WTC11 (cell line): ENCODE data around the gene CDIP1. TPM values are rescaled to one million over a fixed set of nuclear protein-coding genes. Genes with fewer than 3 reads are reported as not detected.

Experiments
- CREB1 ChIP-seq: sonication (generic); formaldehyde crosslinking; IDR thresholded peaks from 2 replicates; pipeline ENCODE4 v1.8.0; 2023; ENCODE audit warnings: mild to moderate bottlenecking, missing genetic modification reagents
- ELF4 ChIP-seq: sonication (generic); formaldehyde crosslinking; IDR thresholded peaks from 2 replicates; pipeline ENCODE4 v1.8.1; 2022; ENCODE audit warnings: low read depth, mild to moderate bottlenecking, moderate library complexity, missing genetic modification reagents
- FOXP1 ChIP-seq: sonication (generic); formaldehyde crosslinking; IDR thresholded peaks from 2 replicates; pipeline ENCODE4 v1.8.0; 2022; ENCODE audit warnings: missing genetic modification reagents, mild to moderate bottlenecking, moderate library complexity, borderline replicate concordance
- IRF2 ChIP-seq: sonication (generic); formaldehyde crosslinking; IDR thresholded peaks from 2 replicates; pipeline ENCODE4 v1.8.0; 2022; ENCODE audit warnings: low read depth, missing genetic modification reagents, borderline replicate concordance
- RELA ChIP-seq: sonication (generic); formaldehyde crosslinking; IDR thresholded peaks from 2 replicates; pipeline ENCODE4 v1.8.1; 2022; ENCODE audit warnings: missing genetic modification reagents, mild to moderate bottlenecking, borderline replicate concordance
- SOX15 ChIP-seq: fragments of 250-450 bp; sonication (Bioruptor Pico); IDR thresholded peaks from 2 replicates; pipeline ENCODE4 v1.9.0; 2021; ENCODE audit warnings: mild to moderate bottlenecking
- SP1 ChIP-seq: sonication (generic); formaldehyde crosslinking; conservative IDR thresholded peaks from 2 replicates; pipeline ENCODE4 v1.8.1; 2022; ENCODE audit warnings: missing genetic modification reagents
- TCF7 ChIP-seq: sonication (generic); formaldehyde crosslinking; IDR thresholded peaks from 2 replicates; pipeline ENCODE4 v1.8.0; 2022; ENCODE audit warnings: mild to moderate bottlenecking, low read depth, missing genetic modification reagents, moderate library complexity
- TEAD1 ChIP-seq: sonication (generic); formaldehyde crosslinking; IDR thresholded peaks from 2 replicates; pipeline ENCODE4 v1.8.0; 2022; ENCODE audit warnings: mild to moderate bottlenecking, missing genetic modification reagents
- ZNF219 ChIP-seq: sonication (generic); formaldehyde crosslinking; IDR thresholded peaks from 2 replicates; pipeline ENCODE4 v1.8.0; 2023; ENCODE audit warnings: missing genetic modification reagents, mild to moderate bottlenecking, borderline replicate concordance
- ZNF416 ChIP-seq: fragments of 250-450 bp; sonication (Bioruptor Pico); IDR thresholded peaks from 2 replicates; pipeline ENCODE4 v1.9.0; 2021; ENCODE audit warnings: mild to moderate bottlenecking, inconsistent platforms
- total RNA-seq: library from RNA; stranded (reverse); gene quantifications from 3 replicates; pipeline ENCODE4 v1.2.3, GENCODE V29; 2021
- TF ChIP-seq, protein P1 (sequence below): sonication (generic); formaldehyde crosslinking; IDR thresholded peaks from 2 replicates; pipeline ENCODE4 v1.8.0; 2023; ENCODE audit warnings: mild to moderate bottlenecking, missing genetic modification reagents
- TF ChIP-seq, protein P2 (sequence below): sonication (generic); formaldehyde crosslinking; IDR thresholded peaks from 2 replicates; pipeline ENCODE4 v1.8.1; 2022; ENCODE audit warnings: low read depth, mild to moderate bottlenecking, moderate library complexity, missing genetic modification reagents, borderline replicate concordance
- TF ChIP-seq, protein P3 (sequence below): fragments of 250-450 bp; sonication (Bioruptor Pico); conservative IDR thresholded peaks from 2 replicates; pipeline ENCODE4 v1.9.0; 2021; ENCODE audit warnings: mild to moderate bottlenecking
- TF ChIP-seq, protein P4 (sequence below): fragments of 250-450 bp; sonication (Bioruptor Pico); IDR thresholded peaks from 2 replicates; pipeline ENCODE4 v1.9.0; 2021; ENCODE audit warnings: mild to moderate bottlenecking
- TF ChIP-seq, protein P5 (sequence below): sonication (generic); formaldehyde crosslinking; IDR thresholded peaks from 2 replicates; pipeline ENCODE4 v1.8.1; 2022; ENCODE audit warnings: mild to moderate bottlenecking, moderate library complexity, missing genetic modification reagents
- TF ChIP-seq, protein P6 (sequence below): sonication (generic); formaldehyde crosslinking; IDR thresholded peaks from 2 replicates; pipeline ENCODE4 v1.8.0; 2022; ENCODE audit warnings: mild to moderate bottlenecking, missing genetic modification reagents
- TF ChIP-seq, protein P7 (sequence below): fragments of 250-450 bp; sonication (Bioruptor Pico); IDR thresholded peaks from 2 replicates; pipeline ENCODE4 v1.9.0; 2021; ENCODE audit warnings: moderate library complexity, mild to moderate bottlenecking, inconsistent platforms, borderline replicate concordance
- TF ChIP-seq, protein P8 (sequence below): sonication (generic); formaldehyde crosslinking; IDR thresholded peaks from 2 replicates; pipeline ENCODE4 v1.8.1; 2023; ENCODE audit warnings: mild to moderate bottlenecking, missing genetic modification reagents
- TF ChIP-seq, protein P9 (sequence below): sonication (generic); formaldehyde crosslinking; IDR thresholded peaks from 2 replicates; pipeline ENCODE4 v1.8.1; 2022; ENCODE audit warnings: mild to moderate bottlenecking, missing genetic modification reagents, moderate library complexity, borderline replicate concordance
- TF ChIP-seq, protein P10 (sequence below): sonication (generic); formaldehyde crosslinking; IDR thresholded peaks from 2 replicates; pipeline ENCODE4 v1.8.1; 2023; ENCODE audit warnings: mild to moderate bottlenecking, missing genetic modification reagents

The CDIP1 gene
- total RNA-seq, 1 experiment from 2014 or later = 68.9 TPM

DNA sequence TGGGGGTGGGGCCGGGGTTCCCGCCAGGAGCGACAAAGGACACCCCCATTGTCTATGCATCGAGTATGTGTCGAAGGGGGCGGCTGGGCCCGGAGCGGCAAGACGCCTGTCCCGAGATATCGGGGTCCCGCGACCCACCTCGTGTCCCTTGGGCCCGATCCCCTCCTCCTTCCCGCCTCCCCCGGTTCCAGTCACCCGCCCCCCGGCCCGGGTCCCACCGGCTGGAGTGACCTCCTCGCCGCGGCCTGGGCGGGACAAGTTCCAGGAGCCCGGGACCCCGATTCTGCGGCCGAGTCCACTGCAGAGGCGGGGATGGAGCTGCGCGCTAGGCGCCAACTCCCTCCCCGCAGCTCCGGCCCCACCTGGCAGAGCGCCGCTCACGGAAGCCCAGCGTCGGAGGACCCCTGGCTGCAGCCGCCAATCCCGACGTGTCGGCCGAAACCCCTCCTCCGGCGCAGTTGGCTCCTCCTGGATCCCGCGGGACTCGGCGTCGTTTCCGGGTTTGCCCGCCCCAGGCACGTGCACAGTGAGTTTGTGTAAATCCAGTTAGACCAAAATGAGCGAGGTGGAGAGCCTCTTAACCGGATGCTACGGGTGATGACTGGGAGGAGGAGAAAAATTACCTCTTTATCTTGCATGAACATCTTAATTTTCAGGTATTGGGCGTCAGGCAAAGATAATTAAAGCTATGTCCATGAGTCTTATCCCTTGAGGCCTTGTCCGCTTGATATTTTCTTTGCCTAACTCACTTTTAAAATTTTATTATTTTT, 64.2 kb downstream of the CDIP1 start, which contains the start of gene NMRAL1 (continued):
- TF ChIP-seq, protein P1, sequence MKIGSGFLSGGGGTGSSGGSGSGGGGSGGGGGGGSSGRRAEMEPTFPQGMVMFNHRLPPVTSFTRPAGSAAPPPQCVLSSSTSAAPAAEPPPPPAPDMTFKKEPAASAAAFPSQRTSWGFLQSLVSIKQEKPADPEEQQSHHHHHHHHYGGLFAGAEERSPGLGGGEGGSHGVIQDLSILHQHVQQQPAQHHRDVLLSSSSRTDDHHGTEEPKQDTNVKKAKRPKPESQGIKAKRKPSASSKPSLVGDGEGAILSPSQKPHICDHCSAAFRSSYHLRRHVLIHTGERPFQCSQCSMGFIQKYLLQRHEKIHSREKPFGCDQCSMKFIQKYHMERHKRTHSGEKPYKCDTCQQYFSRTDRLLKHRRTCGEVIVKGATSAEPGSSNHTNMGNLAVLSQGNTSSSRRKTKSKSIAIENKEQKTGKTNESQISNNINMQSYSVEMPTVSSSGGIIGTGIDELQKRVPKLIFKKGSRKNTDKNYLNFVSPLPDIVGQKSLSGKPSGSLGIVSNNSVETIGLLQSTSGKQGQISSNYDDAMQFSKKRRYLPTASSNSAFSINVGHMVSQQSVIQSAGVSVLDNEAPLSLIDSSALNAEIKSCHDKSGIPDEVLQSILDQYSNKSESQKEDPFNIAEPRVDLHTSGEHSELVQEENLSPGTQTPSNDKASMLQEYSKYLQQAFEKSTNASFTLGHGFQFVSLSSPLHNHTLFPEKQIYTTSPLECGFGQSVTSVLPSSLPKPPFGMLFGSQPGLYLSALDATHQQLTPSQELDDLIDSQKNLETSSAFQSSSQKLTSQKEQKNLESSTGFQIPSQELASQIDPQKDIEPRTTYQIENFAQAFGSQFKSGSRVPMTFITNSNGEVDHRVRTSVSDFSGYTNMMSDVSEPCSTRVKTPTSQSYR (CRISPR knock-in tag) = peak; percentile 93
- TF ChIP-seq ELF4 (CRISPR knock-in tag) (0 out of 2 replicates have a peak, but pooled peaks have one; percentile 56), TEAD1 (CRISPR knock-in tag) (peak; percentile 97), CREB1 (peak; percentile 86), ZNF416 (CRISPR knock-in tag) (no peak), RELA (CRISPR knock-in tag) (peak; percentile 30; the same call in 1 of the 2 replicates), SOX15 (no peak), ZNF219 (CRISPR knock-in tag) (0 out of 2 replicates have a peak, but pooled peaks have one; percentile 72), TCF7 (CRISPR knock-in tag) (peak; percentile 61; the same call in 1 of the 2 replicates), FOXP1 (CRISPR knock-in tag) (peak; percentile 96), IRF2 (CRISPR knock-in tag) (0 out of 2 replicates have a peak, but pooled peaks have one; percentile 80), SP1 (CRISPR knock-in tag) (peak; percentile 97)
- TF ChIP-seq, protein P2, sequence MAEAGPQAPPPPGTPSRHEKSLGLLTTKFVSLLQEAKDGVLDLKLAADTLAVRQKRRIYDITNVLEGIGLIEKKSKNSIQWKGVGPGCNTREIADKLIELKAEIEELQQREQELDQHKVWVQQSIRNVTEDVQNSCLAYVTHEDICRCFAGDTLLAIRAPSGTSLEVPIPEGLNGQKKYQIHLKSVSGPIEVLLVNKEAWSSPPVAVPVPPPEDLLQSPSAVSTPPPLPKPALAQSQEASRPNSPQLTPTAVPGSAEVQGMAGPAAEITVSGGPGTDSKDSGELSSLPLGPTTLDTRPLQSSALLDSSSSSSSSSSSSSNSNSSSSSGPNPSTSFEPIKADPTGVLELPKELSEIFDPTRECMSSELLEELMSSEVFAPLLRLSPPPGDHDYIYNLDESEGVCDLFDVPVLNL (CRISPR knock-in tag) = peak; percentile 69; the same call in 1 of the 2 replicates
- TF ChIP-seq, protein P3, sequence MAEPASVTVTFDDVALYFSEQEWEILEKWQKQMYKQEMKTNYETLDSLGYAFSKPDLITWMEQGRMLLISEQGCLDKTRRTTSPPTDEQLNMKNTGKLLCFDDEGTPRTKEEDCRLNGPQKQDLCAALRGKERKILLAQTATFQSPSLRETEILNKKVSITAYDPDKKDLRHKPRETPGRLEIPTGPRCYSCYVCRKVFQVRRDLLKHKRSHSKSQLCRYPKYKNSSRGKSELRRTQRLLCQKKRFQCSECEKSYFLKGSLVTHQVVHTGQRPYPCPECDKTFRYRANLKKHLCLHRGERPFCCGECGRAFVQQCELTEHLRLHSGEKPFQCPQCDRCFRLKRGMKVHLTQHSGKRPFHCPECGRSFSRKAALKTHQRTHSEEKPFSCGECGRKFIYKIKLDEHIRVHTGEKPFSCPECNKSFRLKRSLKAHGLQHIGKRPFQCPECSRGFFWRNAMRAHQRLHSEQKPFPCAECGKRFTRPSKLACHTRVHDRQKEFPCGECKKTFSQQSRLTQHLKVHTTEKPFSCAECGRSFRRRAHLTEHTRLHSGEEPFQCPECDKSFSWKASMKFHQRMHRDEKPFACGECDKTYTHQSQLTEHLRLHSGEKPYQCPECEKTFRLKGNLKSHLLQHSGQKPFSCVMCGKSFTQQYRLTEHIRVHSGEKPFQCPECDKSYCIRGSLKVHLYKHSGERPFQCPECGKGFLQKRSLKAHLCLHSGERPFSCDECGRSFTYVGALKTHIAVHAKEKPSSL (CRISPR knock-in tag) = no peak
- TF ChIP-seq, protein P4, sequence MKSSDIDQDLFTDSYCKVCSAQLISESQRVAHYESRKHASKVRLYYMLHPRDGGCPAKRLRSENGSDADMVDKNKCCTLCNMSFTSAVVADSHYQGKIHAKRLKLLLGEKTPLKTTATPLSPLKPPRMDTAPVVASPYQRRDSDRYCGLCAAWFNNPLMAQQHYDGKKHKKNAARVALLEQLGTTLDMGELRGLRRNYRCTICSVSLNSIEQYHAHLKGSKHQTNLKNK (CRISPR knock-in tag) = no peak
- TF ChIP-seq, protein P5, sequence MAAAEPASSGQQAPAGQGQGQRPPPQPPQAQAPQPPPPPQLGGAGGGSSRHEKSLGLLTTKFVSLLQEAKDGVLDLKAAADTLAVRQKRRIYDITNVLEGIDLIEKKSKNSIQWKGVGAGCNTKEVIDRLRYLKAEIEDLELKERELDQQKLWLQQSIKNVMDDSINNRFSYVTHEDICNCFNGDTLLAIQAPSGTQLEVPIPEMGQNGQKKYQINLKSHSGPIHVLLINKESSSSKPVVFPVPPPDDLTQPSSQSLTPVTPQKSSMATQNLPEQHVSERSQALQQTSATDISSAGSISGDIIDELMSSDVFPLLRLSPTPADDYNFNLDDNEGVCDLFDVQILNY = peak; percentile 87; the same call in 1 of the 2 replicates
- TF ChIP-seq, protein P6, sequence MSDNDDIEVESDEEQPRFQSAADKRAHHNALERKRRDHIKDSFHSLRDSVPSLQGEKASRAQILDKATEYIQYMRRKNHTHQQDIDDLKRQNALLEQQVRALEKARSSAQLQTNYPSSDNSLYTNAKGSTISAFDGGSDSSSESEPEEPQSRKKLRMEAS (CRISPR knock-in tag) = peak; percentile 100
- TF ChIP-seq, protein P7, sequence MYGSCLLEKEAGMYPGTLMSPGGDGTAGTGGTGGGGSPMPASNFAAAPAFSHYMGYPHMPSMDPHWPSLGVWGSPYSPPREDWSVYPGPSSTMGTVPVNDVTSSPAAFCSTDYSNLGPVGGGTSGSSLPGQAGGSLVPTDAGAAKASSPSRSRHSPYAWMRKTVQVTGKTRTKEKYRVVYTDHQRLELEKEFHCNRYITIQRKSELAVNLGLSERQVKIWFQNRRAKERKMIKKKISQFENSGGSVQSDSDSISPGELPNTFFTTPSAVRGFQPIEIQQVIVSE (CRISPR knock-in tag) = no peak
- TF ChIP-seq, protein P8, sequence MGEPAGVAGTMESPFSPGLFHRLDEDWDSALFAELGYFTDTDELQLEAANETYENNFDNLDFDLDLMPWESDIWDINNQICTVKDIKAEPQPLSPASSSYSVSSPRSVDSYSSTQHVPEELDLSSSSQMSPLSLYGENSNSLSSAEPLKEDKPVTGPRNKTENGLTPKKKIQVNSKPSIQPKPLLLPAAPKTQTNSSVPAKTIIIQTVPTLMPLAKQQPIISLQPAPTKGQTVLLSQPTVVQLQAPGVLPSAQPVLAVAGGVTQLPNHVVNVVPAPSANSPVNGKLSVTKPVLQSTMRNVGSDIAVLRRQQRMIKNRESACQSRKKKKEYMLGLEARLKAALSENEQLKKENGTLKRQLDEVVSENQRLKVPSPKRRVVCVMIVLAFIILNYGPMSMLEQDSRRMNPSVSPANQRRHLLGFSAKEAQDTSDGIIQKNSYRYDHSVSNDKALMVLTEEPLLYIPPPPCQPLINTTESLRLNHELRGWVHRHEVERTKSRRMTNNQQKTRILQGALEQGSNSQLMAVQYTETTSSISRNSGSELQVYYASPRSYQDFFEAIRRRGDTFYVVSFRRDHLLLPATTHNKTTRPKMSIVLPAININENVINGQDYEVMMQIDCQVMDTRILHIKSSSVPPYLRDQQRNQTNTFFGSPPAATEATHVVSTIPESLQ (CRISPR knock-in tag) = peak; percentile 69; the same call in 1 of the 2 replicates
- TF ChIP-seq, protein P9, sequence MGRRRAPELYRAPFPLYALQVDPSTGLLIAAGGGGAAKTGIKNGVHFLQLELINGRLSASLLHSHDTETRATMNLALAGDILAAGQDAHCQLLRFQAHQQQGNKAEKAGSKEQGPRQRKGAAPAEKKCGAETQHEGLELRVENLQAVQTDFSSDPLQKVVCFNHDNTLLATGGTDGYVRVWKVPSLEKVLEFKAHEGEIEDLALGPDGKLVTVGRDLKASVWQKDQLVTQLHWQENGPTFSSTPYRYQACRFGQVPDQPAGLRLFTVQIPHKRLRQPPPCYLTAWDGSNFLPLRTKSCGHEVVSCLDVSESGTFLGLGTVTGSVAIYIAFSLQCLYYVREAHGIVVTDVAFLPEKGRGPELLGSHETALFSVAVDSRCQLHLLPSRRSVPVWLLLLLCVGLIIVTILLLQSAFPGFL (CRISPR knock-in tag) = no peak; the same call in 1 of the 2 replicates
- TF ChIP-seq, protein P10, sequence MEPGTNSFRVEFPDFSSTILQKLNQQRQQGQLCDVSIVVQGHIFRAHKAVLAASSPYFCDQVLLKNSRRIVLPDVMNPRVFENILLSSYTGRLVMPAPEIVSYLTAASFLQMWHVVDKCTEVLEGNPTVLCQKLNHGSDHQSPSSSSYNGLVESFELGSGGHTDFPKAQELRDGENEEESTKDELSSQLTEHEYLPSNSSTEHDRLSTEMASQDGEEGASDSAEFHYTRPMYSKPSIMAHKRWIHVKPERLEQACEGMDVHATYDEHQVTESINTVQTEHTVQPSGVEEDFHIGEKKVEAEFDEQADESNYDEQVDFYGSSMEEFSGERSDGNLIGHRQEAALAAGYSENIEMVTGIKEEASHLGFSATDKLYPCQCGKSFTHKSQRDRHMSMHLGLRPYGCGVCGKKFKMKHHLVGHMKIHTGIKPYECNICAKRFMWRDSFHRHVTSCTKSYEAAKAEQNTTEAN (CRISPR knock-in tag) = peak; percentile 96
